Fibroblast of villous mesenchyme (primary cell): Measurements from ENCODE around the gene FOXJ1. TPM values are rescaled to one million over a fixed set of nuclear protein-coding genes. Genes with fewer than 3 reads are reported as not detected.

ENCODE experiments used
- DNase-seq: peaks from one replicate; pipeline ENCODE4 v3.0.0-alpha.2; 2010; ENCODE audit warnings: low read depth
- H3K4me3 ChIP-seq: 2 replicates; pipeline ENCODE4 v1.5.1; 2011; ENCODE audit warnings: low read depth, mild to moderate bottlenecking, low read length
- total RNA-seq: library from RNA; depleted of rRNA; stranded (reverse); fragments of >200 nt; gene quantifications from 2 replicates; pipeline ENCODE4 v1.2.3, GENCODE V29; 2012
- TF ChIP-seq, protein P1 (sequence below): IDR thresholded peaks from 2 replicates; pipeline ENCODE4 v1.5.1; 2012; ENCODE audit warnings: low read depth, mild to moderate bottlenecking, low read length; ENCODE audit not compliant: insufficient read depth

FOXJ1 gene
- total RNA-seq, 1 donor, result not detected

DNA sequence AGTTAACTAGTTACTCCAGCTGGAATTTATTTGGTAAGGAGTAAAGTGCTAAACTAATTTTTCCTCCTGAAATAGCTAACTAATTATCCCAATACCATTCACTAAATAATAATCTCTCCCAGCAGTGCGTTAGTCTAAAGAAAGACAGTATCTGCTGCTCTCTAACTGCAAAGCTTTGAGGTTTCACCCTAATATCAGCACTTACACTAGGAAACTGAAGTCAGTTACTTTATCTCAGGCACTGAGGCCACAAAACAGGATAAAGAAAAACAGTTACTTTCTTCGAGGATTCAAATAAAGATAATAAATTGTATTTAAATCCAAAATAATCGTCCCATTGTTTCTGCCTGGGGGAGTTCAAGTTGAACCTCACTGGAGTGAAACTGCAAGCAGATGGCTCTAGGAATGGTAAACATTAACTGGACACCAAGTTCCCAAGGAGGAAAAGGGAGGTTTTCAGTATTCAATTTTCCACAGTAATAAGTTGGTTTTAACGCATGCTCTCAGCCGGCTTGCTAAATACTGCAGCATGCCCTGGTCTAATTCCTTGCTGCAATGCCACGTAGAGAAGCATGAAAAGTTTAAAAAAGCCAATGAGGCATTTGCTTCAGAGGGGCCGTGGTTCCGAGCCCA lies 20.0 kb upstream of the FOXJ1 start:
- TF ChIP-seq, protein P1, sequence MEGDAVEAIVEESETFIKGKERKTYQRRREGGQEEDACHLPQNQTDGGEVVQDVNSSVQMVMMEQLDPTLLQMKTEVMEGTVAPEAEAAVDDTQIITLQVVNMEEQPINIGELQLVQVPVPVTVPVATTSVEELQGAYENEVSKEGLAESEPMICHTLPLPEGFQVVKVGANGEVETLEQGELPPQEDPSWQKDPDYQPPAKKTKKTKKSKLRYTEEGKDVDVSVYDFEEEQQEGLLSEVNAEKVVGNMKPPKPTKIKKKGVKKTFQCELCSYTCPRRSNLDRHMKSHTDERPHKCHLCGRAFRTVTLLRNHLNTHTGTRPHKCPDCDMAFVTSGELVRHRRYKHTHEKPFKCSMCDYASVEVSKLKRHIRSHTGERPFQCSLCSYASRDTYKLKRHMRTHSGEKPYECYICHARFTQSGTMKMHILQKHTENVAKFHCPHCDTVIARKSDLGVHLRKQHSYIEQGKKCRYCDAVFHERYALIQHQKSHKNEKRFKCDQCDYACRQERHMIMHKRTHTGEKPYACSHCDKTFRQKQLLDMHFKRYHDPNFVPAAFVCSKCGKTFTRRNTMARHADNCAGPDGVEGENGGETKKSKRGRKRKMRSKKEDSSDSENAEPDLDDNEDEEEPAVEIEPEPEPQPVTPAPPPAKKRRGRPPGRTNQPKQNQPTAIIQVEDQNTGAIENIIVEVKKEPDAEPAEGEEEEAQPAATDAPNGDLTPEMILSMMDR, result no peak
- peak; percentile 51 for DNase-seq

GRCh38 chr17:76159157-76159556 lies 18.1 kb upstream of the FOXJ1 start:
- no peak overlapping the region for H3K4me3 ChIP-seq
- TF ChIP-seq, protein P1, result no peak
- DNase-seq, result no peak

More for the DNA sequence above, 20.0 kb upstream of the FOXJ1 start:
- no peak overlapping the region for H3K4me3 ChIP-seq

DNA sequence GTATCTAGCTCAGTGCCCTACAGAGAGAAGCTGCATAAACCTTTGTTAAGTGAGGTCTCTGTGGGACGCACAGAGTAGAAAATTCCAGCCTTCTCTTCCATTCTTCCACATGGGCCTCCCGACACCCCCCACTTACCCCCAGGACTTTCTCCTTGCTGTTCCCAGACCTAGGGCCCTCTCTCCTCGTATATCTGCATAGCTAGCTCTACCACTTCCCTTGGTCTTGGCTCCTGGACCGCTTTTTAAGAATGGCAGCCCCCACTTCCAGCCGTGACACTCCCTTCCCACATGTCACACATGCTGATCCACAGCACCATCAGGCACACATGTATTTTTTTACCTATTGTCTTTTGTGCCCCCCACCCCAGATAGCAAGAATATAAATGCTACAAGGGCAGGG lies 16.7 kb upstream of the FOXJ1 start:
- no peak for DNase-seq
- H3K4me3 ChIP-seq, result no peak overlapping the region
- TF ChIP-seq, protein P1, result no peak

DNA sequence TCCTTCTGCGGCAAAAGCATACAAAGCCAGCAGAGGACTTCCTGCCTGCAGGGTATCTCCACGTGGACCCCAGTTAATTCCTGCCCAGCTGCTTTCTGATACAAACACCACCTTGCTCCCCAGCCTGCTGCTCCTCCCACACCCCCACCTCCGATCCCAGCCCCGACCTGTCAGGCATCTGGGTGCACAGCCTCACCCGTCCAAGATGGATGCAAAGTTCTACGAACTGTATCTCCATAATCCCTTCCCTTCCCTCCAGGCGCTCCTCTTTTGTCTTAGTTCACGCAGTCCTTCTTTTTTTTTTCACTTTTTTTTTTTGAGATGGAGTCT lies 15.6 kb upstream of the FOXJ1 start:
- TF ChIP-seq, protein P1, result no peak
- H3K4me3 ChIP-seq, result no peak overlapping the region
- no peak for DNase-seq

- no peak overlapping the region for H3K4me3 ChIP-seq
- TF ChIP-seq, protein P1, result no peak
- DNase-seq, result no peak
These were observed 15.1 kb upstream of the FOXJ1 start for GRCh38 chr17:76155988-76156661.

GRCh38 chr17:76154936-76155845 lies 14.1 kb upstream of the FOXJ1 start:
- TF ChIP-seq, protein P1, result no peak
- no peak overlapping the region for H3K4me3 ChIP-seq
- DNase-seq, result no peak
